ENCODE results near the gene EXOC2. TPM values are rescaled to one million over a fixed set of nuclear protein-coding genes. Genes with fewer than 3 reads are reported as not detected.

The EXOC2 gene
- total RNA-seq, 1 experiment from 2014 or later, result 45.7 TPM

DNA sequence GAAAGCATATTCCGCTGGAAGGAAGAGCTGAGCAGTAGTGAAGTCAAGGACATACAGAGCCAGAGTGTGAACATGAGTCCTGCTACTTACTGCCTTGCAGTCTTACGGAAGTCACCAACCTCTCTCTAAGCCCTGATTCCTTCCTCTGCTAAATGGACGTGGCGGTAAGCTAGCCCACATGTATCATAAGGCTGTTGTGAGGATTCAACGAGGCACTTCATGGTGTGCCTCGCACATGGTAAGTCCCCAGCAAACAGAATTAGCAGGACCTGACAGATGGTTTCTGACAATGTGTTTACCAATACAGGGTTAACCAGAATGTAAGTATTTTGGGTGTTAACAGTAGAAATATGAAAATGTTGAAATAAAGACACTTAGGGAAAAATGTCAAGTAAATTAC lies 208.2 kb downstream of the EXOC2 start:
- TF ChIP-seq NFYB (CRISPR knock-in tag; conservative IDR thresholded peaks at IDR 0.05; ENCODE audit: low read depth), result no peak
- no peak for TF ChIP-seq PRRX2 (CRISPR knock-in tag; IDR thresholded peaks at IDR 0.05)
- TF ChIP-seq FOXK1 (CRISPR knock-in tag; IDR thresholded peaks at IDR 0.05), result no peak
- TF ChIP-seq, protein P1, sequence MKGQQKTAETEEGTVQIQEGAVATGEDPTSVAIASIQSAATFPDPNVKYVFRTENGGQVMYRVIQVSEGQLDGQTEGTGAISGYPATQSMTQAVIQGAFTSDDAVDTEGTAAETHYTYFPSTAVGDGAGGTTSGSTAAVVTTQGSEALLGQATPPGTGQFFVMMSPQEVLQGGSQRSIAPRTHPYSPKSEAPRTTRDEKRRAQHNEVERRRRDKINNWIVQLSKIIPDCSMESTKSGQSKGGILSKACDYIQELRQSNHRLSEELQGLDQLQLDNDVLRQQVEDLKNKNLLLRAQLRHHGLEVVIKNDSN (CRISPR knock-in tag; IDR thresholded peaks at IDR 0.05), result no peak
- no peak for TF ChIP-seq FOXJ3 (CRISPR knock-in tag; IDR thresholded peaks at IDR 0.05; ENCODE audit: borderline replicate concordance)
- TF ChIP-seq ZNF121 (CRISPR knock-in tag; IDR thresholded peaks at IDR 0.05), result no peak
- no peak for TF ChIP-seq ZNF423 (CRISPR knock-in tag; IDR thresholded peaks at IDR 0.05)
- TF ChIP-seq, protein P2, sequence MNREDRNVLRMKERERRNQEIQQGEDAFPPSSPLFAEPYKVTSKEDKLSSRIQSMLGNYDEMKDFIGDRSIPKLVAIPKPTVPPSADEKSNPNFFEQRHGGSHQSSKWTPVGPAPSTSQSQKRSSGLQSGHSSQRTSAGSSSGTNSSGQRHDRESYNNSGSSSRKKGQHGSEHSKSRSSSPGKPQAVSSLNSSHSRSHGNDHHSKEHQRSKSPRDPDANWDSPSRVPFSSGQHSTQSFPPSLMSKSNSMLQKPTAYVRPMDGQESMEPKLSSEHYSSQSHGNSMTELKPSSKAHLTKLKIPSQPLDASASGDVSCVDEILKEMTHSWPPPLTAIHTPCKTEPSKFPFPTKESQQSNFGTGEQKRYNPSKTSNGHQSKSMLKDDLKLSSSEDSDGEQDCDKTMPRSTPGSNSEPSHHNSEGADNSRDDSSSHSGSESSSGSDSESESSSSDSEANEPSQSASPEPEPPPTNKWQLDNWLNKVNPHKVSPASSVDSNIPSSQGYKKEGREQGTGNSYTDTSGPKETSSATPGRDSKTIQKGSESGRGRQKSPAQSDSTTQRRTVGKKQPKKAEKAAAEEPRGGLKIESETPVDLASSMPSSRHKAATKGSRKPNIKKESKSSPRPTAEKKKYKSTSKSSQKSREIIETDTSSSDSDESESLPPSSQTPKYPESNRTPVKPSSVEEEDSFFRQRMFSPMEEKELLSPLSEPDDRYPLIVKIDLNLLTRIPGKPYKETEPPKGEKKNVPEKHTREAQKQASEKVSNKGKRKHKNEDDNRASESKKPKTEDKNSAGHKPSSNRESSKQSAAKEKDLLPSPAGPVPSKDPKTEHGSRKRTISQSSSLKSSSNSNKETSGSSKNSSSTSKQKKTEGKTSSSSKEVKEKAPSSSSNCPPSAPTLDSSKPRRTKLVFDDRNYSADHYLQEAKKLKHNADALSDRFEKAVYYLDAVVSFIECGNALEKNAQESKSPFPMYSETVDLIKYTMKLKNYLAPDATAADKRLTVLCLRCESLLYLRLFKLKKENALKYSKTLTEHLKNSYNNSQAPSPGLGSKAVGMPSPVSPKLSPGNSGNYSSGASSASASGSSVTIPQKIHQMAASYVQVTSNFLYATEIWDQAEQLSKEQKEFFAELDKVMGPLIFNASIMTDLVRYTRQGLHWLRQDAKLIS (CRISPR knock-in tag; IDR thresholded peaks at IDR 0.05; ENCODE audit: borderline replicate concordance), result no peak
- no peak for TF ChIP-seq NR3C1 (CRISPR knock-in tag; conservative IDR thresholded peaks at IDR 0.05; ENCODE audit: low read depth)
- no peak for TF ChIP-seq KAT7 (CRISPR knock-in tag; IDR thresholded peaks at IDR 0.05; ENCODE audit: borderline replicate concordance)
- TF ChIP-seq, protein P3, sequence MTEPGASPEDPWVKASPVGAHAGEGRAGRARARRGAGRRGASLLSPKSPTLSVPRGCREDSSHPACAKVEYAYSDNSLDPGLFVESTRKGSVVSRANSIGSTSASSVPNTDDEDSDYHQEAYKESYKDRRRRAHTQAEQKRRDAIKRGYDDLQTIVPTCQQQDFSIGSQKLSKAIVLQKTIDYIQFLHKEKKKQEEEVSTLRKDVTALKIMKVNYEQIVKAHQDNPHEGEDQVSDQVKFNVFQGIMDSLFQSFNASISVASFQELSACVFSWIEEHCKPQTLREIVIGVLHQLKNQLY (CRISPR knock-in tag; IDR thresholded peaks at IDR 0.05), result no peak
- no peak for DNase-seq (ENCODE audit: low spot score)
- Mint-ChIP-seq H3K9me3 (peaks cover 47% of the 10 kb centered on the region), H3K4me3 (no peak overlapping the region), H3K36me3 (peaks cover 62% of the 10 kb centered on the region), H3K4me1 (no peaks in the 10 kb centered on the region), H3K27me3 (ENCODE audit: low read depth) (peaks cover 10% of the 10 kb centered on the region), H3K27ac (no peak overlapping the region)
- ChIA-PET POLR2A (no interaction called here), CTCF (no interaction called here)
- ATAC-seq, result no peak

DNA sequence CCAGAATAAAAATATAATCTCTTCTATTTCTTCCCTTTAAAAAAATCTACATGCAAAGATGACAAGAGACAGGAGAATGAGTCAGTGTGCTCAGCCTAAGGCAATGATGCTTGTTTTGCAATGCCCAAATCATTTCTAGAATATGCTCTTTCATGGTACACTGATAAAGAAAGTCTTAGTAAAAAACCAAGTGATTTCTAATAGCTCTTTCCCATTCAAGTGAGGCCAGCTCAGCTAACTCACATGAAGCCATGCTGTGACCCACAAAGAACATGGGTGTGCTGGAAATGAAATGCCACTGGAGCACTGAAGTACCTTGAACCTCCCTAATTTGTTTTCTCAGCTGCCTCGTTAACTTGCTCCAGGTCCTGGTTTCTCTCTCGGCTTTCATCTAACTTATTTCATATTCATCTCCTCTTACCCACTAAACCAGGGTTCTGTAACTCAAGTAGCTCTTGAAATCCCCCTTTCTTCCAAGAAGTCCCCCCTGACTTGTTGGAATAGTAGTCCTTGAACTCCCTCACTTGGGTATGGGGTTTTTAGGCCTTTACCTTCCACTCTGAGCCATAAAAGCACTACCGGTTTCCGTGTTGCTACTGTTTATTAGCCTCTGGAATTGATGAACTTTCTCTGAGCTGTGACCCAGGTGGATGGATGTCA lies 208.7 kb downstream of the EXOC2 start:
- Mint-ChIP-seq H3K36me3 (peaks cover 62% of the 10 kb centered on the region), H3K27ac (no peak overlapping the region), H3K4me3 (no peak overlapping the region), H3K4me1 (no peaks in the 10 kb centered on the region), H3K27me3 (ENCODE audit: low read depth) (peaks cover 10% of the 10 kb centered on the region), H3K9me3 (peaks cover 47% of the 10 kb centered on the region)
- DNase-seq (ENCODE audit: low spot score) (no peak), ATAC-seq (no peak)
- ChIA-PET POLR2A (no interaction called here), CTCF (no interaction called here)
- TF ChIP-seq ZNF423 (CRISPR knock-in tag; IDR thresholded peaks at IDR 0.05), result no peak
- no peak for TF ChIP-seq PRRX2 (CRISPR knock-in tag; IDR thresholded peaks at IDR 0.05)
- no peak for TF ChIP-seq TEAD1 (CRISPR knock-in tag; IDR thresholded peaks at IDR 0.05)
- TF ChIP-seq, protein P4, sequence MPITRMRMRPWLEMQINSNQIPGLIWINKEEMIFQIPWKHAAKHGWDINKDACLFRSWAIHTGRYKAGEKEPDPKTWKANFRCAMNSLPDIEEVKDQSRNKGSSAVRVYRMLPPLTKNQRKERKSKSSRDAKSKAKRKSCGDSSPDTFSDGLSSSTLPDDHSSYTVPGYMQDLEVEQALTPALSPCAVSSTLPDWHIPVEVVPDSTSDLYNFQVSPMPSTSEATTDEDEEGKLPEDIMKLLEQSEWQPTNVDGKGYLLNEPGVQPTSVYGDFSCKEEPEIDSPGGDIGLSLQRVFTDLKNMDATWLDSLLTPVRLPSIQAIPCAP (CRISPR knock-in tag; IDR thresholded peaks at IDR 0.05), result no peak
- TF ChIP-seq RORB (CRISPR knock-in tag; IDR thresholded peaks at IDR 0.05), result no peak
- TF ChIP-seq GTF2I (CRISPR knock-in tag; conservative IDR thresholded peaks at IDR 0.05), result no peak
- TF ChIP-seq, protein P5, sequence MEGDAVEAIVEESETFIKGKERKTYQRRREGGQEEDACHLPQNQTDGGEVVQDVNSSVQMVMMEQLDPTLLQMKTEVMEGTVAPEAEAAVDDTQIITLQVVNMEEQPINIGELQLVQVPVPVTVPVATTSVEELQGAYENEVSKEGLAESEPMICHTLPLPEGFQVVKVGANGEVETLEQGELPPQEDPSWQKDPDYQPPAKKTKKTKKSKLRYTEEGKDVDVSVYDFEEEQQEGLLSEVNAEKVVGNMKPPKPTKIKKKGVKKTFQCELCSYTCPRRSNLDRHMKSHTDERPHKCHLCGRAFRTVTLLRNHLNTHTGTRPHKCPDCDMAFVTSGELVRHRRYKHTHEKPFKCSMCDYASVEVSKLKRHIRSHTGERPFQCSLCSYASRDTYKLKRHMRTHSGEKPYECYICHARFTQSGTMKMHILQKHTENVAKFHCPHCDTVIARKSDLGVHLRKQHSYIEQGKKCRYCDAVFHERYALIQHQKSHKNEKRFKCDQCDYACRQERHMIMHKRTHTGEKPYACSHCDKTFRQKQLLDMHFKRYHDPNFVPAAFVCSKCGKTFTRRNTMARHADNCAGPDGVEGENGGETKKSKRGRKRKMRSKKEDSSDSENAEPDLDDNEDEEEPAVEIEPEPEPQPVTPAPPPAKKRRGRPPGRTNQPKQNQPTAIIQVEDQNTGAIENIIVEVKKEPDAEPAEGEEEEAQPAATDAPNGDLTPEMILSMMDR (IDR thresholded peaks at IDR 0.05), result no peak
- TF ChIP-seq ELF4 (CRISPR knock-in tag; IDR thresholded peaks at IDR 0.05; ENCODE audit: low read depth), result no peak
- no peak for TF ChIP-seq RELA (CRISPR knock-in tag; IDR thresholded peaks at IDR 0.05; ENCODE audit: borderline replicate concordance)
- TF ChIP-seq ETV6 (CRISPR knock-in tag; IDR thresholded peaks at IDR 0.05), result no peak
- TF ChIP-seq, protein P6, sequence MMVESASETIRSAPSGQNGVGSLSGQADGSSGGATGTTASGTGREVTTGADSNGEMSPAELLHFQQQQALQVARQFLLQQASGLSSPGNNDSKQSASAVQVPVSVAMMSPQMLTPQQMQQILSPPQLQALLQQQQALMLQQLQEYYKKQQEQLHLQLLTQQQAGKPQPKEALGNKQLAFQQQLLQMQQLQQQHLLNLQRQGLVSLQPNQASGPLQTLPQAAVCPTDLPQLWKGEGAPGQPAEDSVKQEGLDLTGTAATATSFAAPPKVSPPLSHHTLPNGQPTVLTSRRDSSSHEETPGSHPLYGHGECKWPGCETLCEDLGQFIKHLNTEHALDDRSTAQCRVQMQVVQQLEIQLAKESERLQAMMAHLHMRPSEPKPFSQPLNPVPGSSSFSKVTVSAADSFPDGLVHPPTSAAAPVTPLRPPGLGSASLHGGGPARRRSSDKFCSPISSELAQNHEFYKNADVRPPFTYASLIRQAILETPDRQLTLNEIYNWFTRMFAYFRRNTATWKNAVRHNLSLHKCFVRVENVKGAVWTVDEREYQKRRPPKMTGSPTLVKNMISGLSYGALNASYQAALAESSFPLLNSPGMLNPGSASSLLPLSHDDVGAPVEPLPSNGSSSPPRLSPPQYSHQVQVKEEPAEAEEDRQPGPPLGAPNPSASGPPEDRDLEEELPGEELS (CRISPR knock-in tag; IDR thresholded peaks at IDR 0.05), result no peak
- TF ChIP-seq, protein P7, sequence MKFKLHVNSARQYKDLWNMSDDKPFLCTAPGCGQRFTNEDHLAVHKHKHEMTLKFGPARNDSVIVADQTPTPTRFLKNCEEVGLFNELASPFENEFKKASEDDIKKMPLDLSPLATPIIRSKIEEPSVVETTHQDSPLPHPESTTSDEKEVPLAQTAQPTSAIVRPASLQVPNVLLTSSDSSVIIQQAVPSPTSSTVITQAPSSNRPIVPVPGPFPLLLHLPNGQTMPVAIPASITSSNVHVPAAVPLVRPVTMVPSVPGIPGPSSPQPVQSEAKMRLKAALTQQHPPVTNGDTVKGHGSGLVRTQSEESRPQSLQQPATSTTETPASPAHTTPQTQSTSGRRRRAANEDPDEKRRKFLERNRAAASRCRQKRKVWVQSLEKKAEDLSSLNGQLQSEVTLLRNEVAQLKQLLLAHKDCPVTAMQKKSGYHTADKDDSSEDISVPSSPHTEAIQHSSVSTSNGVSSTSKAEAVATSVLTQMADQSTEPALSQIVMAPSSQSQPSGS (CRISPR knock-in tag; IDR thresholded peaks at IDR 0.05; ENCODE audit: borderline replicate concordance, low read depth), result no peak
- no peak for TF ChIP-seq OVOL2 (CRISPR knock-in tag; IDR thresholded peaks at IDR 0.05; ENCODE audit: borderline replicate concordance)
- TF ChIP-seq FOXP1 (CRISPR knock-in tag; IDR thresholded peaks at IDR 0.05; ENCODE audit: borderline replicate concordance), result no peak

Data from WTC11 (cell line).